GM13976 (cell line): ENCODE results near the gene DPYSL4.
A peak's percentile ranks its signal among the peaks of the same experiment; 100 is the strongest.

ENCODE experiments used
- DNase-seq: peaks from one replicate; pipeline ENCODE4 v3.0.0; 2012; ENCODE audit warnings: low spot score
- in situ Hi-C: fragments of 300-500 bp; cut with MboI; formaldehyde crosslinking; loops from one replicate; pipeline ENCODE4 v1.12.0; 2022; ENCODE audit warnings: low sequenced_read_pairs, mixed read lengths, inconsistent platforms; ENCODE audit not compliant: unreplicated experiment
- TF ChIP-seq, protein P1 (sequence below): IDR thresholded peaks from 2 replicates; pipeline ENCODE4 v1.5.1; 2012; ENCODE audit warnings: borderline replicate concordance, mild to moderate bottlenecking; ENCODE audit not compliant: insufficient read depth; ENCODE audit errors: extremely low read depth, missing control alignments, control extremely low read depth

The DPYSL4 gene

DNA sequence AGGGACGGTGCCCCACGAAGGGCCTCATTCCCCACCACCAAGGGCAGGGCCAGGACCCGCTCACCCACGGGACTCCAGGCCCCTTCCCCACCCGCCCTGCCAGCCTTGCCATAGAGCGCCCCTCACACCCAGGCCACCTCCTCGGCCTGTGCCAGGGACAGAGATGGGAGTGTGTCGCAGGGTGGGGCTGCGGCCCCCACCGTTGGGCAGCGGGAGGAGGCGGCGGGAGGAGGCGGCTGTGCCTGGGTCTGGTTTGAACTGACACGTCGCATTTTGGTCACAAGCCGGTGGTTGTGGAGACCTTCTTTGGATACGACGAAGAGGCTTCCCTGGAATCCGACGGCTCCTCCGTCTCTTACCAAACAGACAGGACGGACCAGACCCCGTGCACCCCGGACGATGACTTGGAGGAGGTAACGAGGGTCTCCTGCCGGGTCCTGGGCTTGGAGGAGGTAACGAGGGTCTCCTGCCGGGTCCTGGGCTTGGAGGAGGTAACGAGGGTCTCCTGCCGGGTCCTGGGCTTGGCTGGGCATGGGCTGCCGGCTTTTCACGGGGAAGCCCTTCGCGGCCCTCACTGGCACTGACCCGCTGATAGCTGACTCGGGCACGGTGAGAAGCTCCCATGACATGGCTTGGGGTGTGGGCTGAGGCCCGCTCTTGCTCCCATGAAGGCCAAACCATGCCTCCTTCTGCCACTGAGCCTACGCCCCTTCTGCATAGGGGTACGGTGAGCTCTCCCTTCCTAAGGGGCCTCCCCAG, 46.4 kb upstream of the DPYSL4 start:
- in situ Hi-C loops, result loop anchor here (25.0 kb wide), 1 partner anchor 253 kb away; no protein-coding TSS in a partner anchor
- TF ChIP-seq, protein P1, sequence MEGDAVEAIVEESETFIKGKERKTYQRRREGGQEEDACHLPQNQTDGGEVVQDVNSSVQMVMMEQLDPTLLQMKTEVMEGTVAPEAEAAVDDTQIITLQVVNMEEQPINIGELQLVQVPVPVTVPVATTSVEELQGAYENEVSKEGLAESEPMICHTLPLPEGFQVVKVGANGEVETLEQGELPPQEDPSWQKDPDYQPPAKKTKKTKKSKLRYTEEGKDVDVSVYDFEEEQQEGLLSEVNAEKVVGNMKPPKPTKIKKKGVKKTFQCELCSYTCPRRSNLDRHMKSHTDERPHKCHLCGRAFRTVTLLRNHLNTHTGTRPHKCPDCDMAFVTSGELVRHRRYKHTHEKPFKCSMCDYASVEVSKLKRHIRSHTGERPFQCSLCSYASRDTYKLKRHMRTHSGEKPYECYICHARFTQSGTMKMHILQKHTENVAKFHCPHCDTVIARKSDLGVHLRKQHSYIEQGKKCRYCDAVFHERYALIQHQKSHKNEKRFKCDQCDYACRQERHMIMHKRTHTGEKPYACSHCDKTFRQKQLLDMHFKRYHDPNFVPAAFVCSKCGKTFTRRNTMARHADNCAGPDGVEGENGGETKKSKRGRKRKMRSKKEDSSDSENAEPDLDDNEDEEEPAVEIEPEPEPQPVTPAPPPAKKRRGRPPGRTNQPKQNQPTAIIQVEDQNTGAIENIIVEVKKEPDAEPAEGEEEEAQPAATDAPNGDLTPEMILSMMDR, result no peak
- no peak for DNase-seq

DNA sequence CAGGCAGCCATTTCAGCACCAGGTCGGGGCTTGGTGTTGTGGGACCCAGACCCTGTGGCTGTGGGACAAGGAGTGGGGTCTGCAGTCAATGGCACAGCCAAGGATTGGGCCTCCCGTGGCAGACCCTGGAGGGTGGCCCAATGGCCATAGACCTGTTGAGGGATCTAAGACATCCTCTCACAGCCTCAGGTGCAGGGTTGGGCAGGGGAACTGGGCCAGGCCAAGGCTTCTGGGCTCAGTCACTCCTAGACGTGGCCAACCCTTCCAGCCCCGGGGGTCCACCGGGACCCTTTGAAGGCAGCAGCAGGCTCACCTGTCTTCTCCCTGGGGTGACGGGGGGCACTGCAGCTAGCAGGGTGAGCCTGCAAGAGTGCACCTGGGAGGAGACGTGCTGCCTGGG, 45.7 kb upstream of the DPYSL4 start:
- DNase-seq, result no peak
- in situ Hi-C loops, result loop anchor here (25.0 kb wide), 1 partner anchor 254 kb away; no protein-coding TSS in a partner anchor

DNA sequence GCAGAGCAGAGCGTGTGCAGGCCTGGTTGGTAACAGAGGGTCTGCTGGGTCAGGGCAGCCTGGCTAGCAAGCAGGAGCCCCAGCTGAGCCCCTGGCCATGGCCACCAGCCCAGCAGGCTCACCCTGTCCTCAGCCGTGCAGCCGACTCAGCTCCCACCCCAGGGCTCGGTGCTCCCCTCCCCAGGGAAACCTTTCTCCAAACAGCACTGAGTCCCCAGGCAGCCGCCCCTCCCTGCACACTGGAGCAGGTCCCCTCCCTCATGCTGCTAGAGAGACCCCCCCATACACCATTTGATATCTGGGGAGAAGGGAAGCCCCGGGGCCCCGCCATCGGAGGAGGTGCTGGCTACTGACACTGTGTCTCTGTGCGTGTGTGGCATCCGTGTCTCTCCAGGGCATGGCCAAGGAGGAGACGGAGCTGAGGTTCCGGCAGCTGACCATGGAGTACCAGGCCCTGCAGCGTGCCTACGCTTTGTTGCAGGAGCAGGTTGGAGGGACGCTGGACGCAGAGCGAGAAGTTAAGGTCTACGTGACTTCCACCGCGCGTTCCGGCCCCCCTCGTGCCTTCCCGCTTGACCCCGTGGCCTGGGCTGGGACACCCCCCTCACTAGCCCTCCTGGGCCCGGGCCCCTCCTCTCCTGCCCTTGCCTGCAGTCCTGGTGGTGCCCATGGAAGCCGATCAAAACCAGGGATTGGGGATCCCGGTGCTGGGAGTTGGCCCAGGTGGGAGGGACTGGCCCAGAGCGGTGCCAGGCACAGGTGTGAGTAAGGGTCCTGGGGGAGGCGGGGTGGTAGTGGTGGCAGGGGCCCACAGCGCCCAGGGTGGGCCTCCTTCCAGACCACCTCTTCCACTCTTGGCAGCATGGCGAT, 45.0 kb upstream of the DPYSL4 start:
- in situ Hi-C loops, result loop anchor here (25.0 kb wide), 1 partner anchor 254 kb away; no protein-coding TSS in a partner anchor
- TF ChIP-seq, protein P1, result no peak
- DNase-seq, result no peak

More for the DNA sequence above, 45.7 kb upstream of the DPYSL4 start:
- TF ChIP-seq, protein P1, result no peak

DNA sequence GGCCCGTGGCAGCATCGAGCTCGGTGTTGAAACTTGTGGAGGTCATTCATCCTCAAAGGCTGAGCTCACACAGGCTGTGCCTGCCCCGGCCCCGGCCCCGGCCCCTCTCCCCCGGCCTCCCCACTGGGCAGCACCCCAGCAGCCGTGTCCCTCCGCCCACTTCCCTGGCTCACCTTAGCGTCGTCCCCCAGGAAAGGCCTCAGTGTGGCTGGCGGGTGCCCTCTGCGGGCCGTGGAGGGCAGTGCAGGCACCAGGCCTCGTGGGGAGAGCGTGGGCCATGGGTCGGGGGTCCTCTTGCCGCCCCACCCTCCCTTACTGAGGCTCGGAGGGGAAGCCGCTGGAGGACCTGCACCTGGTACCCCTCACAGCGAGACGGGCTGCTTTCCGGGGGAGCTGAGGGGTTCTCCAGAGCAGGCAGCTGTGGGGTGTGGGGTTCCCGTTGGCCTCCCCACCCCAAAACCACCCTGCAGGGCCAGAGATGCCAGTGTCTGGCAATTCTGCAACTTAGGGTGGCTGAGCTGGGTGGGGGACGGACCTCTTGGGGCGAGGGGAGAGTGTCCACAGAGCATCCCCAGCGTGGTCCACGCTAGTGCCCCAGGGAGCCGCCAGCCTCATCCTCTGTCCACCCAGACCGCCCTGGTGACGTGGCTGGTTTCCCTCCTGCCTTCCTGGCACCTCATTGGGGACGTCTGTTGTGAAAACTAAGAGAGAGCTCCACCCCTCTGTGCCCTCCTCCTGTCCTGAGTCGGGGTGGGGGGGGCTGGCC, 44.2 kb upstream of the DPYSL4 start:
- DNase-seq, result peak; percentile 90
- TF ChIP-seq, protein P1, result peak; percentile 87
- in situ Hi-C loops, result loop anchor here (25.0 kb wide), 1 partner anchor 255 kb away; no protein-coding TSS in a partner anchor

DNA sequence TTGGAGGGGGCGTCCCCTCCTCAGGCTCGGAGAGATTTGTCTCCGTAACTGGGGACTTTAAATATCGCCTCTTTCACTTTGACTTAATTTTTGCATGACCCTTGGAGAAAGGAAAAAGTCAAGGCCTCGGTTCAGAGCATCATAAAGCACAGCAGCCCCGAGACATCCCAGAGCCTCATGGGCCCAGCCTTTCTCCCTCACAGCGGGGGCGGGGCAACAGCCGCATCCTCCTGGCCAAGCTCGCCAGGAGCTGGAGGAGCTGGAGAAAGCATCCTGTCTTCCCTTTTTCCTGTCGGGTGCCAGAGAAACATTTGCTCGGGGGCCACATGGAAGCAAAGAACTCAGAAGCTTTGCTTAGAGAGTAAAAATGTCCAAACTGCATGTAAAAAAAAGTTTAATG, 43.6 kb upstream of the DPYSL4 start:
- in situ Hi-C loops, result loop anchor here (25.0 kb wide), 1 partner anchor 256 kb away; no protein-coding TSS in a partner anchor
- TF ChIP-seq, protein P1, result no peak
- no peak for DNase-seq

DNA sequence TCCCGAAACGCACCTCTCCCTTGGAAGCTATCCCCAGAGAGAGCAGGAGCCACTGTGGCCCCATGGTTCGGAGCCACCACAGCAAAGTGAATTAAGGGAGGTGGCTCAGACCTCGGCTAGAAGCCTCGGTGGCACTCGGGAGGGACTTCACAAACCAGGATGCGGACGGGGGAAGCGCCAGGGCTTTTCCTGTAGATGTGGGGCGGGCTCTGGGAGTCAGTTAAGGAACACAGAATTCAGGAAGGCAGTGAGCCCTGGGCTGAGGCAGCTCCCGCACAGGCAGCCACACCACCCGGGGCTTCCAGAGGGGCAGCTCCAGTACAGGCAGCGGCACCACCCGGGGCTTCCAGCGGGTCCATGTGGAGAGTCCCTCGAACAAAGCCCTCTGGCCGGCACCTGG, 42.7 kb upstream of the DPYSL4 start:
- DNase-seq, result no peak
- in situ Hi-C loops, result loop anchor here (25.0 kb wide), 1 partner anchor 257 kb away; no protein-coding TSS in a partner anchor
- TF ChIP-seq, protein P1, result no peak
